ENCODE data around the gene ACOT8. TPM values are rescaled to one million over a fixed set of nuclear protein-coding genes. Genes with fewer than 3 reads are reported as not detected.

ACOT8 gene
- total and polyA plus RNA-seq, 2 of the 8 experiments (the other 6 are each of a cell fraction or from before 2014, with no cell fraction given), result 37.6 to 88.8 TPM

DNA sequence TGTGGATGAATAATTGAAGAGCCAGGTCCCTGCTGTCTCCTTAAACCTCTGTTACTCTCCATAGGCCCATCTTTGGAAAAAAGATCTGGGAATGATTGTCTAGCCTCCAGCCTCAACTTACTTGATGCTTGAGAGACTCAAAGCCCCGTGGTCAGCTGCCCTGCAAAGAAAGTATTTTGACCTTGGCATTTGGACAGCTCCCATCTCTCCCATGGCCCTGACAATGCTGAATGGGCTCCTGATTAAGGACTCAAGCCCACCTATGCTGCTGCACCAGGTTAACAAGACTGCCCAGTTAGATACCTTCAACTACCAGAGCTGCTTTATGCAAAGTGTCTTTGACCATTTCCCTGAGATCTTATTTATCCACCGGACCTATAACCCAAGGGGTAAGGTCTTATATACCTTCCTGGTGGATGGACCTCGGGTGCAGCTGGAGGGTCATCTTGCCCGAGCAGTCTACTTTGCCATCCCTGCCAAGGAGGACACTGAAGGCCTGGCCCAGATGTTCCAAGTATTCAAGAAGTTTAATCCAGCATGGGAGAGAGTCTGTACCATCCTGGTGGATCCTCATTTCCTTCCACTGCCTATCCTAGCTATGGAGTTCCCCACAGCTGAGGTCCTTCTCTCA, 25.4 kb upstream of the ACOT8 start:
- DNase-seq (ENCODE audit: low read depth in 1 of 2, low spot score in 2 of 2), result no peak
- TF ChIP-seq USF2 (IDR thresholded peaks at IDR 0.05; ENCODE audit: low read length), result no peak
- TF ChIP-seq CEBPB (IDR thresholded peaks at IDR 0.05; ENCODE audit: low read depth, low read length), result no peak
- TF ChIP-seq SIN3A (conservative IDR thresholded peaks at IDR 0.05 in 1 of 2, IDR thresholded peaks at IDR 0.05 in 1 of 2; ENCODE audit: low read depth in 1 of 2, low read length in 2 of 2), result no peak
- no peak for TF ChIP-seq RBBP5 (IDR thresholded peaks at IDR 0.05; ENCODE audit: borderline replicate concordance, low read depth, low read length)

More for the DNA sequence above, 25.4 kb upstream of the ACOT8 start:
- no peak overlapping the region for H4K8ac ChIP-seq (ENCODE audit: extremely low read depth, insufficient read depth, low read length)
- H3K79me2 ChIP-seq (ENCODE audit: control insufficient read depth in 1 of 2, insufficient read depth in 2 of 2, low read length in 2 of 2), result peaks cover 0 to 16% of the 10 kb centered on the region in 2 experiments; a peak in 1 of 4 replicates
- no peaks in the 10 kb centered on the region for H3K79me1 ChIP-seq (ENCODE audit: low read depth, low read length)
- WGBS, 2 experiments (ENCODE audit: extremely low coverage in 1 of 2, insufficient coverage in 1 of 2, insufficient read length in 1 of 2, insufficient replicate concordance in 2 of 2, low coverage in 1 of 2, low lambda C conversion rate in 2 of 2, missing lambda C conversion rate in 1 of 2), result 94% methylated on average over 4 of the region's 4 CpGs; no CpG with 5 or more reads in 1 of the 2 experiments
- H3K9me3 ChIP-seq (ENCODE audit: insufficient read depth in 2 of 2, low read depth in 1 of 2, low read length in 1 of 2), result no peaks in the 10 kb centered on the region
- H3K18ac ChIP-seq (ENCODE audit: extremely low read depth, low read length), result no peak overlapping the region
- no peak overlapping the region for H3K9ac ChIP-seq (replicated peaks in 1 of 4; ENCODE audit: extremely low read depth in 1 of 4, low read depth in 3 of 4, low read length in 3 of 4)
- no peaks in the 10 kb centered on the region for H3K4me1 ChIP-seq (replicated peaks in 1 of 4; ENCODE audit: control insufficient read depth in 3 of 4, insufficient read depth in 4 of 4, low read length in 3 of 4)
- no peak overlapping the region for H3K23ac ChIP-seq (ENCODE audit: insufficient read length)
- H2AK5ac ChIP-seq (ENCODE audit: low read depth, low read length), result no peak overlapping the region
- H3K27me3 ChIP-seq (replicated peaks in 1 of 4; ENCODE audit: control insufficient read depth in 3 of 4, extremely low read depth in 1 of 4, insufficient read depth in 3 of 4, low read length in 3 of 4), result no peaks in the 10 kb centered on the region
- peaks cover 14 to 21% (median 18%) of the 10 kb centered on the region in 4 experiments for H3K36me3 ChIP-seq (ENCODE audit: control insufficient read depth in 2 of 4, insufficient read depth in 4 of 4, low read length in 3 of 4)
- ChIA-PET POLR2A (ENCODE audit: partially characterized antibody) (interaction anchor here (0.8 to 5.7 kb wide), 20 partner anchors 9 to 87 kb away, joined by 3 to 55 read pairs (median 5); partner anchors contain the start of genes ACOT8, CTSA, NEURL2 and PCIF1), CTCF (ENCODE audit: partially characterized antibody) (interaction anchor here (1.0 to 2.8 kb wide), 9 partner anchors 8 to 129 kb away, joined by 3 to 14 read pairs (median 7); partner anchors contain the start of genes CTSA and NEURL2)
- no peak overlapping the region for H2BK15ac ChIP-seq (ENCODE audit: low read length)
- H3K27ac ChIP-seq (ENCODE audit: low read depth, low read length), result no peak overlapping the region
- H2AFZ ChIP-seq (ENCODE audit: low read length), result no peak overlapping the region
- no peak overlapping the region for H4K5ac ChIP-seq (ENCODE audit: insufficient read length, low read depth, low read length)
- no peak overlapping the region for H2BK120ac ChIP-seq (replicated peaks; ENCODE audit: low read depth, low read length)
- no peak overlapping the region for H3K4ac ChIP-seq (replicated peaks; ENCODE audit: insufficient read length, low read depth, low read length)
- peaks cover 5% of the 10 kb centered on the region for H3K23me2 ChIP-seq (ENCODE audit: low read depth, low read length)
- H2BK20ac ChIP-seq (ENCODE audit: low read length), result no peak overlapping the region
- no peak for FAIRE-seq
- H3K56ac ChIP-seq (replicated peaks; ENCODE audit: insufficient read length, low read depth, low read length), result no peak overlapping the region
- no peak overlapping the region for H4K91ac ChIP-seq (replicated peaks; ENCODE audit: insufficient read length, low read length)
- H3K4me2 ChIP-seq (ENCODE audit: insufficient read depth in 1 of 2, low read depth in 2 of 2, low read length in 2 of 2), result no peak overlapping the region; a peak in 1 of 4 replicates
- H3K14ac ChIP-seq (ENCODE audit: insufficient read length), result no peak overlapping the region
- peaks cover 0 to 7% of the 10 kb centered on the region in 2 experiments for H4K20me1 ChIP-seq (replicated peaks in 1 of 2; ENCODE audit: control insufficient read depth in 1 of 2, insufficient read depth in 2 of 2, low read length in 2 of 2)
- no peak overlapping the region for H2BK12ac ChIP-seq (ENCODE audit: low read depth, low read length)
- no peak overlapping the region for H2BK5ac ChIP-seq (ENCODE audit: low read depth, low read length)
- no peak overlapping the region for H3K4me3 ChIP-seq (ENCODE audit: extremely low read depth in 1 of 4, insufficient read depth in 2 of 4, low read depth in 3 of 4, low read length in 4 of 4)

Data from H1 (cell line).